ENCODE results near the gene TUBB6. TPM values are rescaled to one million over a fixed set of nuclear protein-coding genes. Genes with fewer than 3 reads are reported as not detected.

The TUBB6 gene
- total RNA-seq, 1 donor from 2014 or later, result 110 TPM

- Histone ChIP-seq H3K4me3 (peak overlapping the region; percentile 45), H3K27me3 (peaks cover 34% of the 10 kb centered on the region), H3K9me3 (no peaks in the 10 kb centered on the region), H3K36me3 (no peaks in the 10 kb centered on the region), H3K4me1 (peaks cover 12% of the 10 kb centered on the region), H3K27ac (peak overlapping the region; percentile 70)
- peak; percentile 92 for ATAC-seq
- peak; percentile 89 for DNase-seq
- no peak for TF ChIP-seq CTCF (IDR thresholded peaks at IDR 0.05)
- intact Hi-C loops (cut with DNase I), result no loop called here
These were observed 20.2 kb upstream of the TUBB6 start for GRCh38 chr18:12287684-12288402.

- Histone ChIP-seq H3K4me3 (peak overlapping the region; percentile 45), H3K4me1 (peaks cover 12% of the 10 kb centered on the region), H3K27me3 (peaks cover 34% of the 10 kb centered on the region), H3K36me3 (no peaks in the 10 kb centered on the region), H3K9me3 (no peaks in the 10 kb centered on the region), H3K27ac (peak overlapping the region; percentile 55)
- intact Hi-C loops (cut with DNase I), result no loop called here
- TF ChIP-seq CTCF (IDR thresholded peaks at IDR 0.05), result no peak
- peak; percentile 1 for ATAC-seq
- DNase-seq, result no peak
These were observed 19.7 kb upstream of the TUBB6 start for GRCh38 chr18:12288403-12288755.

GRCh38 chr18:12290086-12290485, 18.0 kb upstream of the TUBB6 start:
- TF ChIP-seq CTCF (IDR thresholded peaks at IDR 0.05), result no peak
- DNase-seq, result peak; percentile 41
- peaks cover 12% of the 10 kb centered on the region for H3K4me1 ChIP-seq

GRCh38 chr18:12291161-12291560, 16.9 kb upstream of the TUBB6 start:
- no peak overlapping the region for H3K4me3 ChIP-seq

More at GRCh38 chr18:12290086-12290485, 18.0 kb upstream of the TUBB6 start:
- Histone ChIP-seq H3K27ac (no peak overlapping the region), H3K9me3 (no peaks in the 10 kb centered on the region), H3K27me3 (peaks cover 34% of the 10 kb centered on the region), H3K36me3 (no peaks in the 10 kb centered on the region), H3K4me3 (no peak overlapping the region)
- ATAC-seq, result no peak
- intact Hi-C loops (cut with DNase I), result no loop called here

GRCh38 chr18:12291690-12292089, 16.4 kb upstream of the TUBB6 start:
- no peak for ATAC-seq
- intact Hi-C loops (cut with DNase I), result no loop called here
- H3K4me3 ChIP-seq, result no peak overlapping the region
- H3K27ac ChIP-seq, result no peak overlapping the region
- no peak for TF ChIP-seq CTCF (IDR thresholded peaks at IDR 0.05)
- H3K27me3 ChIP-seq, result peaks cover 34% of the 10 kb centered on the region
- peaks cover 12% of the 10 kb centered on the region for H3K4me1 ChIP-seq
- H3K9me3 ChIP-seq, result no peaks in the 10 kb centered on the region
- DNase-seq, result peak; percentile 25
- H3K36me3 ChIP-seq, result no peaks in the 10 kb centered on the region

More at GRCh38 chr18:12291161-12291560, 16.9 kb upstream of the TUBB6 start:
- intact Hi-C loops (cut with DNase I), result no loop called here
- ATAC-seq, result no peak
- Histone ChIP-seq H3K9me3 (no peaks in the 10 kb centered on the region), H3K27me3 (peaks cover 34% of the 10 kb centered on the region), H3K36me3 (no peaks in the 10 kb centered on the region), H3K27ac (no peak overlapping the region), H3K4me1 (peaks cover 12% of the 10 kb centered on the region)
- TF ChIP-seq CTCF (IDR thresholded peaks at IDR 0.05), result no peak
- DNase-seq, result peak; percentile 27
